H1 (cell line): ENCODE data around the gene MRI1.

Source experiments
- POLR2A ChIP-seq, 2 experiments: IDR thresholded peaks; 1 replicate in 1 of 2; 2 replicates in 1 of 2; pipeline ENCODE4 v1.6.1; 2011; ENCODE audit warnings: low read depth in 2 of 2, low read length in 2 of 2, mild to moderate bottlenecking in 2 of 2; ENCODE audit errors: control extremely low read depth in 1 of 2
- TF ChIP-seq, protein P1 (sequence below), 3 experiments: IDR thresholded peaks; 1 replicate in 2 of 3; 2 replicates in 1 of 3; pipeline versions ENCODE4 v1.5.1 to v1.6.1; 2011; ENCODE audit warnings: low read length in 3 of 3, mild to moderate bottlenecking in 3 of 3, inconsistent platforms in 2 of 3, low read depth in 1 of 3, moderate library complexity in 1 of 3; ENCODE audit not compliant: insufficient read depth in 1 of 3; ENCODE audit errors: control extremely low read depth in 1 of 3
- TF ChIP-seq, protein P2 (sequence below): IDR thresholded peaks from 2 replicates; pipeline ENCODE4 v1.6.1; 2012; ENCODE audit warnings: low read length, inconsistent platforms

GRCh38 chr19:13747098-13747453 is 17.2 kb upstream of the MRI1 start:
- TF ChIP-seq, protein P1, sequence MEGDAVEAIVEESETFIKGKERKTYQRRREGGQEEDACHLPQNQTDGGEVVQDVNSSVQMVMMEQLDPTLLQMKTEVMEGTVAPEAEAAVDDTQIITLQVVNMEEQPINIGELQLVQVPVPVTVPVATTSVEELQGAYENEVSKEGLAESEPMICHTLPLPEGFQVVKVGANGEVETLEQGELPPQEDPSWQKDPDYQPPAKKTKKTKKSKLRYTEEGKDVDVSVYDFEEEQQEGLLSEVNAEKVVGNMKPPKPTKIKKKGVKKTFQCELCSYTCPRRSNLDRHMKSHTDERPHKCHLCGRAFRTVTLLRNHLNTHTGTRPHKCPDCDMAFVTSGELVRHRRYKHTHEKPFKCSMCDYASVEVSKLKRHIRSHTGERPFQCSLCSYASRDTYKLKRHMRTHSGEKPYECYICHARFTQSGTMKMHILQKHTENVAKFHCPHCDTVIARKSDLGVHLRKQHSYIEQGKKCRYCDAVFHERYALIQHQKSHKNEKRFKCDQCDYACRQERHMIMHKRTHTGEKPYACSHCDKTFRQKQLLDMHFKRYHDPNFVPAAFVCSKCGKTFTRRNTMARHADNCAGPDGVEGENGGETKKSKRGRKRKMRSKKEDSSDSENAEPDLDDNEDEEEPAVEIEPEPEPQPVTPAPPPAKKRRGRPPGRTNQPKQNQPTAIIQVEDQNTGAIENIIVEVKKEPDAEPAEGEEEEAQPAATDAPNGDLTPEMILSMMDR (IDR thresholded peaks at IDR 0.05; ENCODE audit: control extremely low read depth in 1 of 3, insufficient read depth in 1 of 3, low read depth in 1 of 3, low read length in 3 of 3): no peak
- TF ChIP-seq, protein P2, sequence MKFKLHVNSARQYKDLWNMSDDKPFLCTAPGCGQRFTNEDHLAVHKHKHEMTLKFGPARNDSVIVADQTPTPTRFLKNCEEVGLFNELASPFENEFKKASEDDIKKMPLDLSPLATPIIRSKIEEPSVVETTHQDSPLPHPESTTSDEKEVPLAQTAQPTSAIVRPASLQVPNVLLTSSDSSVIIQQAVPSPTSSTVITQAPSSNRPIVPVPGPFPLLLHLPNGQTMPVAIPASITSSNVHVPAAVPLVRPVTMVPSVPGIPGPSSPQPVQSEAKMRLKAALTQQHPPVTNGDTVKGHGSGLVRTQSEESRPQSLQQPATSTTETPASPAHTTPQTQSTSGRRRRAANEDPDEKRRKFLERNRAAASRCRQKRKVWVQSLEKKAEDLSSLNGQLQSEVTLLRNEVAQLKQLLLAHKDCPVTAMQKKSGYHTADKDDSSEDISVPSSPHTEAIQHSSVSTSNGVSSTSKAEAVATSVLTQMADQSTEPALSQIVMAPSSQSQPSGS: no peak
- TF ChIP-seq POLR2A (IDR thresholded peaks at IDR 0.05; ENCODE audit: control extremely low read depth in 1 of 2, low read depth in 2 of 2, low read length in 2 of 2): no peak
